Nucleus accumbens (tissue), 56 donors: ENCODE measurements around the gene ADGRB2.

Experiments
- DNase-seq, 56 donors: peaks; one replicate each; lab custom pipeline; 2025; lab: John Stamatoyannopoulos, UW

Gene ADGRB2

GRCh38 chr1:31795801-31796621 lies 31.9 kb upstream of the ADGRB2 start:
- DNase-seq = peak in 18 of 56 donors; percentile 19 to 89 (median 41)

GRCh38 chr1:31795096-31795675 lies 31.0 kb upstream of the ADGRB2 start:
- no peak for DNase-seq

- DNase-seq = no peak
These were observed 29.6 kb upstream of the ADGRB2 start for GRCh38 chr1:31793586-31794285.

- DNase-seq = no peak
These were observed 28.9 kb upstream of the ADGRB2 start for GRCh38 chr1:31793086-31793485.

GRCh38 chr1:31792541-31792940 lies 28.4 kb upstream of the ADGRB2 start:
- no peak for DNase-seq

GRCh38 chr1:31792116-31792515 lies 28.0 kb upstream of the ADGRB2 start:
- no peak for DNase-seq

- DNase-seq = no peak
These were observed 27.2 kb upstream of the ADGRB2 start for GRCh38 chr1:31791131-31791858.

GRCh38 chr1:31790641-31791091 lies 26.5 kb upstream of the ADGRB2 start:
- no peak for DNase-seq

GRCh38 chr1:31790140-31790539 lies 26.0 kb upstream of the ADGRB2 start:
- DNase-seq = no peak

GRCh38 chr1:31789259-31790065 lies 25.3 kb upstream of the ADGRB2 start:
- DNase-seq = peak; percentile 50 to 98 (median 91)

- peak in 6 of 56 donors; percentile 67 to 87 (median 76) for DNase-seq
These were observed 24.7 kb upstream of the ADGRB2 start for GRCh38 chr1:31788825-31789256.

GRCh38 chr1:31788138-31788824 lies 24.1 kb upstream of the ADGRB2 start:
- DNase-seq = peak in 55 of 56 donors; percentile 61 to 96 (median 91)

- DNase-seq = no peak
These were observed 23.6 kb upstream of the ADGRB2 start for GRCh38 chr1:31787786-31788137.

GRCh38 chr1:31787261-31787660 lies 23.1 kb upstream of the ADGRB2 start:
- no peak for DNase-seq

GRCh38 chr1:31786366-31787060 lies 22.4 kb upstream of the ADGRB2 start:
- no peak for DNase-seq

- DNase-seq = no peak
These were observed 21.8 kb upstream of the ADGRB2 start for GRCh38 chr1:31785947-31786290.

GRCh38 chr1:31785020-31785946 lies 21.1 kb upstream of the ADGRB2 start:
- DNase-seq = no peak
